Activated CD8-positive, alpha-beta memory T cell treated with anti-CD3 and anti-CD28 coated beads, Interleukin-2, amount 50 U/mL, for 24 hours (primary cell): Measurements from ENCODE around the gene TTLL3.

Source experiments
- DNase-seq: peaks from one replicate; pipeline ENCODE4 v3.0.0-alpha.2; 2020; ENCODE audit errors: extremely low read depth

The TTLL3 gene

GRCh38 chr3:9806688-9807589, 3.1 kb upstream of the TTLL3 start:
- DNase-seq = no peak

- no peak for DNase-seq
These were observed 2.1 kb upstream of the TTLL3 start for GRCh38 chr3:9807981-9808344.

GRCh38 chr3:9808345-9809037, 1.6 kb upstream of the TTLL3 start:
- no peak for DNase-seq

- DNase-seq = no peak
These were observed 835 bp upstream of the TTLL3 start for GRCh38 chr3:9809239-9809614.

GRCh38 chr3:9810433-9810770, 340 bp downstream of the TTLL3 start:
- DNase-seq = no peak

- DNase-seq = no peak
These were observed 784 bp downstream of the TTLL3 start for GRCh38 chr3:9810846-9811245.

- DNase-seq = no peak
These were observed 2.9 kb downstream of the TTLL3 start for GRCh38 chr3:9812870-9813483.

- no peak for DNase-seq
These were observed 5.9 kb downstream of the TTLL3 start for GRCh38 chr3:9815986-9816385.

GRCh38 chr3:9817436-9817835, 7.4 kb downstream of the TTLL3 start:
- DNase-seq = no peak

GRCh38 chr3:9818666-9819335, 8.7 kb downstream of the TTLL3 start:
- DNase-seq = no peak

- DNase-seq = no peak
These were observed 10.5 kb downstream of the TTLL3 start for GRCh38 chr3:9820543-9820942.

- no peak for DNase-seq
These were observed 10.9 kb downstream of the TTLL3 start for GRCh38 chr3:9820946-9821345.

GRCh38 chr3:9825451-9826040, 15.5 kb downstream of the TTLL3 start:
- DNase-seq = no peak

GRCh38 chr3:9826815-9827573, 16.9 kb downstream of the TTLL3 start:
- DNase-seq = no peak

GRCh38 chr3:9828801-9829755, 19.0 kb downstream of the TTLL3 start:
- DNase-seq = no peak

GRCh38 chr3:9831253-9831652, 21.2 kb downstream of the TTLL3 start:
- no peak for DNase-seq

GRCh38 chr3:9833078-9833477, 23.0 kb downstream of the TTLL3 start:
- DNase-seq = no peak

GRCh38 chr3:9834520-9835380, 24.7 kb downstream of the TTLL3 start:
- no peak for DNase-seq
